Stimulated activated CD8-positive, alpha-beta memory T cell treated with anti-CD3 and anti-CD28 coated beads, Interleukin-12 subunit alpha, Interleukin-12 subunit beta, amount 100 ng/mL, for 24 hours (primary cell): Measurements from ENCODE around the gene TRIM9.
"Not testable (repeated sequence)": the region's sequence is repeated elsewhere in the genome, so short reads cannot be mapped to it uniquely, and the experiment has no call there.

Source experiments
- DNase-seq: peaks from one replicate; pipeline ENCODE4 v3.0.0-alpha.2; 2020; ENCODE audit errors: extremely low read depth

The TRIM9 gene

DNA sequence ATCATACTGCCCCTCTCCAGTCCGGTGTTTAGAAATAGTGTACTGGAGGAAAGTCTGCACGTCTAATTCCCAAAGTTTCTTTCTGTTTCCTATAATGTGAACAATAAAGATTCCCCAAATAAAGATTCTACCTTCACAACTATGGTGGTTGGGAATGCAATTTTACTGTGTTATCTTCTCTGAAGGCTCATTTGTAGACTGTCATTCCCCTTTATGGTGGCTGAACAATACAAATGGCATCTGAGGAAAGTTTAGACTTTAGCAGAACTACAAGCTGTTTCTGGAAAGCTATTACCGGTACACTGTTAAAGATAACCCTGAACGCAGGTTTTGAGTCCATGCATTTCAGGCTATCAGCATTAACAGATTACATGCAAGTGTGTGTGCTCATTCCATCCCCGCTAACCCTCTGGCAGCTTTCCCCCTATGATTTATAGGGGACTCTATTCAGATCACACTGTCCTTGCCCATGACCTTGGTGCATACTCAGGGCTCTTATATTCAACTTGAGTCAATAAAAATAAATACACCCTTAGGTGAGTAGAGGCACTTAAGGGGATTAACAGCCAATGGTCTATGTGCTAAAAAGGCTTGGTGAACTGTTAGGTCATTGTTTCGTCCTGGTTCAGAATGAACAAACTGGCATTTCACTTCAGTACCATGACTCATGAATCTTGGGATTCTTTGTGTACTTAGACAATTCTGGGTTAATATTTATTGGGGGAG, 89.9 kb downstream of the TRIM9 start:
- no peak for DNase-seq

DNA sequence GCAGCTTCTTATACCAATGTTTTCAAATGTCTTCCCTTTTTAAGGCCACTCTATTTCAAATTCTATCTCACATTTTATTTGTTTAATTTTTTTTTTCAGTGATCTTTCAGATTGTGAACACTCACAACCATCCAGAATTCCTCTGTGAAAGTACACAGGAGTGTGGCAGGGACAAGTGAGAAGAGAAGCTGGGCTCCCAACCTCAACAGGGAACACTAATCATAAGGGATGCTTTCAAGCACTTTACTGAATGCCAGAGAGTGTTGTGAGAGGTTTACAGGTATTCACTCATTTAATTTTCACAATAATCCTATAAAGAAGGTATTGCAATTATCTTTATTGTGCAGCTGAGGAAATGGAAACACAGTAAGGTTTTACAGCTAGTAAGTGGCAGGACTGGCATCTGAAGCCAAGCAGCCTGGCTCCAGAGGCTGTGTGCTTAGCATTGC, 90.5 kb downstream of the TRIM9 start:
- no peak for DNase-seq

DNA sequence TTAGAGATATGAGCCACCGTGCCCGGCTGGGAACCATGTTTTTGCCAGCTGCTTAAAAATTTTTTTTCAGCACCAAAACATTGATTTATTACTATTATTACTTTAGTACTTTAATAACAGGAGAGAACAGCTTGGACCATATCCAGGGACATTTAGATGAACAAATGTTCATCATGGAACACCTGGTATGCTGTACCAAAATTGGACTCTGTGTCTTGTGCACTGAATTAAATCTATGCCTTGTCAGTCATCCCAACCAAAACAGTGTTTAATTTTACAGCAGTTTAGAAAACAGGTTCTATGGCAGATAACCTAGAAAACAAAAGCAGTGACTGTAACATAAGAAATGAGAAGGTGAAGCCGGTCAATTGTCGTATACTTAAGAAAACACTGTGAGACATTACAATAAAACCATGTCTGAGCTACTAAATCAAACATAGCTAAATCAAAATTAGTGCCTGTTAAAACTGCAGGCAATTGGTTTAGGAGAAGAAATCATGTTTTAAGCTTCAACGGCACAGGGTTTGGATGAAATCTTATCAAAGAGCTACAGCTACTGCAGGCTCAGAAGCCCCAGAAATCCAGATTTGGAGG, 92.4 kb downstream of the TRIM9 start:
- DNase-seq, result no peak

DNA sequence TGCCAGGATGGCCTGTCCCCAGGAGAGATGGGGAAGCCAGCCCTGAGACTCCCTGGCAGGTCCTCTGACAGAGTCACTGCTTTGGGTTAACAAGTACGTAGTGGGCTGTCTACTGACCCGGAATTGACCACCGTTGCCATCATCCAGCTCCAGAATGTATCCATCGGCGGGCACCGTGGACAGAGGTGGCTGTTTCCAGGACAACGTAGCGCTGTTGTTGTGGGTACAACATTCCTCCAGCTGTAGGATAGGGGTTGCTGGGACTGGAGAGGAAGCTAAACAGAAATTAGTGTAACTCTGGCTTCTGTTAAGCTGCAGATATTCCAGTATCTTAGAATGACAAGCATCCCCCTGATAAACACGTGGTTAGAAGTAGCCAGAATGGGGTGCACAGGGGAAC, 94.3 kb downstream of the TRIM9 start:
- DNase-seq, result no peak

DNA sequence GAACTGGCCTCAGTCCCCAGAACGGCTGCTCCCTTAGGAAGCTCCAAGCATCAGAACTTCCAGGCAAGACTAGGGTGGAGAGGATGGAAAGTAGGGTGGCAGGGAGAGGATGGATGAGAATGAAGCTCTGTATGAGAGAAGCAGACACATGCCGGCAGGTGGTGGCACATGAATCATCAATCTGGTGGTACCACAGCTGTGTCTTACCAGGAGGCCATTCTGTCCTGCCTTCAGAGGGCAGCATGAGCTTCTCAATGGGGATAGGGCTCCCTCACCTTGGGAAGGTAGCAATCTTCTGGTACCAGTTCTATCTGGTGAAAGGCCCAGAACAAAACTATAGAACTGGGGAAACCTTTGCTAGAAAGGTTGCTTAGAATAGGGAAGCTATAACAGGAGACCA, 95.2 kb downstream of the TRIM9 start:
- DNase-seq, result no peak

DNA sequence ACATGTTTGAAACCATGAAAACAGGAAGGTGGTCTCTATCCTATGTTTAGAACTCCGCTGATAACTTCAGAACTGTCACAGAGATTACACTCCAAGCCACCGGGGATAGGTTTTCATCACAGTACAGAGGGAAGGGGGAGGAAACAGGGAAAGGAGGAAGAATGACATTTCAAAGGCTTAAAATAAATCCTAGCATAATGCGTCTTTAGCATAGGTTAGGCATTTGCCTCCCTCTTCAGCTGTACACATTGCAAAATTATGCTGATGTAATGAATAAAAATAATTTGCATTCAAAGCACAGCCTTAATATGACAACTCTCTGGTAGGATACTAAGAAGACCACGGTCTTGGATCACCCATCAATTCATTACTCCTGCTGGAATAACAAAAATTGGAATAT, 96.3 kb downstream of the TRIM9 start:
- DNase-seq, result no peak

DNA sequence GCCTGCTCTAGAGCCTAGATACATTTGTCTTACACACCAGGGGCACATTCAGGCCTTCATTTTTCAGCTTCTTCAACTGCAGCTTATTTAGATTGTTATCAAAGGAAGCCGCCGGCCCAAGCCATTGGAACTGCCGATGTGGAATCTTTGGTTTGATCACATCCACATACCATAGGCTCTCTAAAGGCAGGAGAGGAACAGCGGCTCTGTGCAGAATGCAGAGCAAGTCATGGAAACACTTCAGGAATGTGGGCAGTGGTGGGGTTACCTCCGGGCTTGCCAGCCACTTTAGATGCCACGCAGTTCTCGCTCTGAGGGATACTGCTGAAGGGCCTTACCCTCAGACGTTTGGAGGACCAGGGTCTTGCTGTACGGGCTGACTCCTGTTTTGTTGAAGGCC, 97.2 kb downstream of the TRIM9 start:
- no peak for DNase-seq

DNA sequence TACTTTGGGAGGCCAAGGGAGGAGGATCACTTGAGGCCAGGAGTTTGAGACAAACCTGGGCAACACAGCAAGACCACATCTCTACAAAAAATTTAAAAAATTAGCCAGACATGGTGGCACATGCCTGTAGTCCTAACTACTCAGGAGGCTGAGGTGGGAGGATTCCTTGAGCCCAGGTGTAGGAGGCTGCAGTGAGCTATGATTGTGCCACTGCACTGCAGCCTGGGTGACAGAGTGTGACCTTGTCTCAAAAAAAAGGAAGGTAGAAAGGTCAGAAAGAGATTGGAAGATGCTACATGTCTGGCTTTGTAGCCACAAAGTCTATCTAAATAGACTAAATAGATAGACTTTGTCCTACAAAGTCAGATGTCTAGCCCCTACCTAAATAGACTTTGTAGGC, 100.7 kb downstream of the TRIM9 start:
- not testable (repeated sequence) for DNase-seq

DNA sequence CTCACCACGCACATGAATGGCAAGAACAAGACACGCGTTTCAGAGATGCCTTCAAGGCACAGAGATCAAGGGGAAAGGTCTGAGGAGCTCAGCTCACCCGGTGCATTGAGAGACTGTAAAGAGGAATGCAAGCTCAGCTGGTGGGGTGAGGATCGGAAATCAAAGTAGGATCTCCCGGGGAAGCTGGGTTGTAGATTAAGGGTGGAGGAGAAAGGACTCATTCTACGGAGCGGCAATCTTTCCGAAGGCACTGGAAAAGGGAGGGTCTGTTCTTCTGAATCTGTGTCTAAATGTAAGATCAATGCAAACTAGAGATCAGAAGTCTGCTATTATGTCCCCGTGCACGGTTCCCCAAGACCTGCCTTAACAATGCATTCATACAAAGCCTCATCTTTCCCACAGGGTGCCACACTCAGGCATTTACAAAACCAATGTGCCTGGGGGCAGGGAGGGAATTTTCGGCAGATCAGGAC, 109.0 kb downstream of the TRIM9 start:
- DNase-seq, result no peak

DNA sequence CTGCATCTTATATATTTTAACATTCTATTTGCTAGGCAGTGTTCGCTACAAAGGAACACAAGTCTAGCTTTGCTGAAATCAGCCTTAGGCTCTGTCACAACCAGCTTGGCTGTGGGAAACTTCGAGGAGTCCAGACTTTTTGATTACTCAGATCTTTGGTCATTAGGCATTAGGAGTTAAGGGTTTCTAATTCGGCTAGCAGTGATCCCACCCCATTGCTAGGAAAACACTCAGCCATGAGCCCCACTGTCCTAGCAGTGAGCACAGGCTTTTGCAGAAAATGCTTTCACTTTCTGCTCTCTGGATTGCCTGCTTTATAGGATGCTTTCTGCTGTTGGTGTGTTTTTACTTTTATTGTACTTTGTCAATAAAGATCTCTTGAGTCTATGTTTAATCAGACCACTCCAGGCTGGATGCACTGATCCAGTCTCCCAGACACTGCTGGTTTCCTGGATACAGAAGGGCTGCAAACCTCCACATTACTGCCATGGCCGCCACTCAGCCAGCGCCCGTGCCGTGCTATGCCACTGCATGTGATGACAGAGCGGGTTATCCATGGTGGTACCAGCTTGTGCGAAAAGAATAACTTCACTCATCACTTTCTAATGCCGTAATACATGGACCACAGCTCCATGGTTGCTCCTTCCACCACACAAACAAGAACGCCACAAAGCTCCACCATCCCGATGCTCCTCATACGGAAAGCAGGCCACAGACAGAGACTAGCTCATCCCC, 109.6 kb downstream of the TRIM9 start:
- DNase-seq, result no peak

DNA sequence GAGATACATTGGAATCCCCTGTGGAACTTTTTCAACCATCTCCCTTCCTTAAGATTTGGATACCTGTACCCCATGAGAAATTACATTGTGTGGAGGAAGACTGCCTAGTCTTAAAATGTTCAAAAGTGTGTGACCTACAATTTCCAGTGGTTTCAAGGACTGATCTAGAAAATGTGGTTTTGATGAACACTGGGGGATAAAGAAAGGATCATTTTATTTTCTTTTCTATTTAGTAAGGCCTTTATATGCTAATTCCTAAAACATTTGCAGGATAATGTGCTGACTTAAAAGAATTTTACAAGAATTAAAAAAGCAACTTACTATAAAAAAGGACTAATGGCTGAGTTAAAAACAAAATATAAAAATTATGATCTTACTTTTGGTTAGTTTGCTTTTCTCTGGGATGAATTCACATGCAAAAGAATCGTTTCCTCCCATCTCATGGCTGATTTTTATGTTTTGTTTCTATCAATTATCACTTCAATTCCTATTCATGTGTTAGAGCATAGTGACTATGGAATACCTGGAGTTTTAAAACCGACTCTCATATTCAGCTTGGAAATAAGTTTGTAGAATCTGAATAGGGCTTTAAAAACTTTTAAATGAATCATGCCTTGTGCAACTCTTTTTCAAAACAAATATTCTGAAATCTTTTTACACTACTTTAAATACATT, 110.7 kb downstream of the TRIM9 start:
- no peak for DNase-seq

DNA sequence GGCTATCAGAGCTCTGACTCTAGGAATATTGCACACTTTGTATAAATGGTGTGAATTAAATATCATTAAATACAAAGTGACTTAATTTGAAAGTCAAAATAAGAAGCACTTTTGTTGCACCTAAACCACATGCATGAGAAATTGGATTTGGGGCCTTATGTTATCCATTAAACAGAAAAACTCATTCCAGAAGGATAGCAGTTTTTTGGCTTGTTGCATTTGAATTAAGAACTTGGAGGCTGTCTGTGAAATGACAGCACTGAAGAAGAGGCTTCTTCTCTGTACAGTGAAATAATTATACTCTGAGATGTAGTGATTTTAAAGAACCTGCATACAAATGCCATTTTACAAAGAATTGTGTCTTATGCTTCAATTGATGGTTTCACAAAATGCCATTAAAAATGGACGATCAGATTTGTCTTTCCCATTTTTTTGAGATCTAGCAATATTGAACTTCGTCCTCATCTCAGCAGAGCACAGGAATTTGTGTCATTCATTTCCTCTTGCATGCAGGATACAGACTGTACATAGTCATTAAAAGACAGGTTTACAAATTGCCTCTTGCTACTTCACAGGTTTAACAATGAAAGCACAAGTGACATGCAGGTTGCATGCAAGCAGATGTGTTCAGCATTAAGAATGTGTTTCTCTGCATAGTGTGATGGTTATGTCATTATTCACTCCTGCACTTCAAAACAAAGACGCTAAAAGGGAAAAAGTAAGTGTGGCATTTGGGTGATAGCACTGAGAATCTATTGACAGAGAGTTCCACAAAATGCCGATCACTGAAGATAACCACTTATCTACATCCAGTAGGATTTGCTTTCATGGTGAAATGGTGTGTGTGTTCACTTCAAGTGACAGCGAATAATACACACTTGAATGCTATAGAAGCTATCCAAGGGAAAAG, 114.7 kb downstream of the TRIM9 start:
- DNase-seq, result no peak

DNA sequence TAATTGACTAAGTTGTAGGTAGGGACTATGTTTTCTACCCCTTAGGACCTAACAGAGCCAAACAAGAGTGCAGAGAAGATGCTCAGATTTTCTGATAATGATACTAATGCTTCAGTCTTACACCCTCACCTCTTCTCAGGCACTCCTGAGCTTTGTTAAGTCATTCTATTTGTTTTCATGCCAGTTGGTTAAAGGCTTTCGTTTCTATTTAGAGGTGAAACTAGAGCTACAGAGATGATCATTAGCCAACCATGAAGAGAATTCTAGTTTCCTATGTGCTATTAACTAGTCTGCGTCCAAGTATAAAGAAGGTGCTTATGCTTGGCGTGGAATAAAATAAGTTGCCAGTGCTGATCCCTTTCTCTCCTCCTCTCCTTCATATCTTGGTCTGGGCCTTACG, 116.0 kb downstream of the TRIM9 start:
- no peak for DNase-seq

DNA sequence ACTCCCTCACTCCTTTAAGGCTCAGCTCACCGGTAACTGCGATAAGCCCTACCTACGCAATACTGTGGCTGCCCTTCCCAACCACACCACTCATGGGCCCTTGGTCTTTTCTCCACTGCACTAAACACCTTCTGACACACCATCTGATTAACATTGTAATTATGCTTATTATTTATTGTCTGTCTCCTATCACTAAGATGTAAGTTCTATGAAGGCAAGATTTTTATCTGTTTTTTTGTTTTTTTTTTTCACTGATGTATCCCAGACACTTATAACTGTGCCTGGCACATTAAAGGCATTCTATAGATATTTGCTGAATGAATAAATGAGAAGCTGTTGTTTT, 116.4 kb downstream of the TRIM9 start:
- no peak for DNase-seq

DNA sequence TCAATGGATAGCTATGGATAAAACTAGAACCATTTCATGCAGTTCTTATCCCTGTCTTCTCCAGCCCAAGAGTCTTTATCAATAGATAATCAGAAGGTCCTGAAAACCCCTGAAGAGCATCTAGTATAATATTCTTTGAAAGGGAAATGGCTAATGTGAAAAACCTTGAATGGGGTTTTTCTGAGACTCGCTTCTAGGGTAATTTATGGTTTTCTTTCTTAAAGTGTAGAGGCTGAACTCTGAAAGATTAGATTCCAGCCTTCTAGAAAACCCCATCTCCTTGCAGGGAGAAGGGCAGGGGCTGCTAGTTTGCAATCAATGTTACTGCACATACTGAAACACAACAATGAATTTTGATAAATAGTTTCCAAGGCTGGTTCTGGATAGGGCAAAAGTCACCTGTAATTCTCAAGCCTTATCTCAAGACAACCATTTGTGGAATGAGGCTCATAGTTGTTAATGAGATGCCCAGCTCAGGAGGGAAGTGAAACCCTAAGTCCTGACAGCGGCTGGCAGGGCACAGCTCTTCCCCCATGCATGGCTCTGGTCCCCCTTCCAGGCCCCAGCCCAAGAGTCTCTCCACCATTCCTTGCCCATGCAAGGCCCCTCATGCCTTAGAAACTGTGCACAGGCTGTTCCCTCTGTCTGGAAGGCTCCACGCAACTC, 116.9 kb downstream of the TRIM9 start:
- DNase-seq, result no peak

DNA sequence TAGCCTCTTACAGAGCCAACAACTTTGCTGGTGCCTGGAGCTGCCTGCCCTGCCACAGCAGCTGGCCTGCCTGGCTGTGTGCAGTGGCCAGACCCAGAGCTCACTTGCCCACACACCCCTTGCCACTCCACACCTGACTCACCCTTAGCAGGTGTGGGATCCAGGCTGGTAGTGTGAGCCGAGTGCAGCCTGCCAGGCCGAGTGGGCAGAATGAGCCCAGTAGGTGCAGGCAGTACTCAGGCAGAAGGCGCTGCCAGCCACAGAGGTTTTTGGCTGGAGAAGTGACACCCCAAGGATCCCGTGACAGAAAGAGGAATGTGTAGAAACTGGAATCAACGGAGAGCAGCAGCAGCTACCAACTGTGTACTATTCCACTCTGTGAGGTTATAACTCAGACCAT, 120.8 kb downstream of the TRIM9 start:
- no peak for DNase-seq

DNA sequence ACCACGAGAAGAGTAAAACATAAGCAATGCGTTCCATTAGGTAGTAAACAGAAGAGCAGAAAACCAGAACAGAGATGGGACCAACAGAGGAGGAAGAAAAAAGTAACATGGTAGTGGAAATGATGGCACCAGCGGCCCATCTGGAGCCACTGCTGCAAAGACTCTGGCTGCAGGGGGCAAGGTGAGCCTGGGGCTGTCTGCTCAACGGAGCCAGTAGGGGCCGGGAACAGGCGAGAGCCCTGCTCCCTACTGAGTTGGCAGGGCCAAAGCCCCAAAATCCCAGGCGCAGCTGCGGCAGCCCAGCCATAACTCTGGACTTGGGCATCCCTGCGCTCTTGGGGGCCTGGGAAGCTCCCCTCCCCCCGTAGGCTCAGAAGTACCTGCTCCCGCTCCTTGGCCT, 122.2 kb downstream of the TRIM9 start:
- no peak for DNase-seq

DNA sequence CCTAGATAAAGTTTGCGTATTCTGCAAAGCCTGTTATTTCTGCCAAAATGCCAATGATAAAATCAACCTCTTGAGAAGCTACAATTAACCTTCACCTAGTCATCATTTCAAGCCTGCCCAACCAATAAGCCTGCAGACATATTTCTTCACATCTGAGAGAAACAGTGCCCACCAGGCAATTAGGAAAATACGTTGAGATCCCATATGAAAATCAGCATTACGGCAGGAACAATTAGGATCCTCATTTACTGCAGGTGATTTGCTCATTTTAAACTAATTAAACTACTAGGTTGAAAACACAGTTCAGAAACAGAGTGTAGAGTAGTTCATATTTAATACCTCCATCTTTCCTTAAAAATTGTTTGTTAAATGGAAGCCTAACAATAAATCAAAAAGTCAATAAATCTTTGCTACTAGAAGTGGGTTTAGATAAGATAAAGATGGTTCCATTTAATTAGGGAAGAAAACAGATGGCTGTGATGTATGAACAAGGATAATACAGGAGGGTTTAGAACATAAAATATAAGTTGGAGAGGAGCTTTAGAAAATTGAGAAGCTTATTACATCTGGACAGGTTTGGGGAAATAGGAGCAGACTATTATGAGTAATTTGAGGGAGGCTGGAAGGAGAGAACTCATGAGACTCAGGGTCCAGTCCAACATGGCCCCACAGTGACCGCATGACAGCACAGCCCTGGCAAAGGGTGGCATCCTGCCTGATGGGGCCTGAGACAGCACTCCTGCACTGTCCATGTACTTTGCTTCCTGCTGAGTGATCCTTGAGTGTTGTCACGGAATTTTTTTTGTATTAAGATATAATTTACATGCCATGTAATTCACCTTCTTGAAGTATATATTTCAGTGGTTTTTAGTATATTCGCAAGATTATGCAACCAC, 123.8 kb downstream of the TRIM9 start:
- DNase-seq, result no peak

DNA sequence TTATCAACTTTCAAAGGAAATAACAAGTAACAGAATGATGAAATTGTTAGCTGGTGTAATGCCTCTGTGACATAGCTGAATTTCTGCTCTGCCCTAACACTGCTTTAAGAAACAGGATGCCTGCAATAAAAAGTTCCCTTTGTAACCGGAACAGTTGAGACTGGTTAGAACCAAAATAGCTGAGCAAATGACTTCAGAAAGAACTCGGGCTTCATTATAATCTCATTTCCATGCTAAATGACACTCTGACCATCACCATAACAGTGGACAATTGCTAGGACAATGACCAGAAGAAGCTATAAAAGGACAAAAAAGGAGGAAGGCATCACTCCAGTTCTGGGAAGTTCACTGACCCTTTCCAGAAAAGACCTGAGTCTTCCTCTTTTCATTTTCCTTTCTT, 127.1 kb downstream of the TRIM9 start:
- DNase-seq, result no peak

DNA sequence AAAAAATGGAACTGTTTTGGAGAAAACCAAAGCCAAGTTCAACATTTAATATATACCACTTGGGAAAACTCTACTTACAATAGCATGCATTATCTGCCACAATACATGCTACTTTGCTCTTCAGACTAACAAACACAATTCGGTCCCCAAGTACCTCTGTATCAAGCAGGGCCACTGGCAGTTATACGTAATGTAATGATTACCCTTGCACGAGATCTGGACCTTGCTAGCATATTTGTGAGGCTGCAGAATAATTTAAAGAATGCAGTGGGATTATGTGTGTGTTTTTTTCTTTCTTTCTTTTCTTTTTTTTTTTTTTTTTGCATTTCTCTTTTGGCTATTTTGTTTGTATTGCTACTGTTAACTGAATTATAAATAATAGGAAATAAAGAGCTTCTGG, 127.8 kb downstream of the TRIM9 start:
- no peak for DNase-seq
